ENCODE measurements around the gene UNC45B.

DNA sequence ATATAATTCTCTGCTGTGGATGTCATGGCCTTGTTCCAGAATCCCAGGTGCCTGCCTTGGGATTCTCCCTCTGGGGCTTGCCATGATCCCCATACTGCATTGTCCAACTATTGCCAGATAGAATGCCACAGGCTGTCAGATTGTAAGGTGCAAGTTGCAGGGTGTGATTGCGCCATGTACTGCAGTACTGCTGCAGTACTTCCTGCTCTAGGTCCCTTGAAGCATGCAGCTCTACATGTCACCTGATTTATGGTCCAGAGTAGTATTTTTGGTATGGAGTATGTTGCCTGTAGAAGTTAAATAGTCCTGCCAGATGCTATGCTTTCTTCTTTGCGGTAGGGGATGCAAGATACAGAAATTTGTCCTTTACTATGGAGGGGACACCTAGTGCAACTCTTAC is 88.3 kb downstream of the UNC45B start:
- TF ChIP-seq, protein P1, sequence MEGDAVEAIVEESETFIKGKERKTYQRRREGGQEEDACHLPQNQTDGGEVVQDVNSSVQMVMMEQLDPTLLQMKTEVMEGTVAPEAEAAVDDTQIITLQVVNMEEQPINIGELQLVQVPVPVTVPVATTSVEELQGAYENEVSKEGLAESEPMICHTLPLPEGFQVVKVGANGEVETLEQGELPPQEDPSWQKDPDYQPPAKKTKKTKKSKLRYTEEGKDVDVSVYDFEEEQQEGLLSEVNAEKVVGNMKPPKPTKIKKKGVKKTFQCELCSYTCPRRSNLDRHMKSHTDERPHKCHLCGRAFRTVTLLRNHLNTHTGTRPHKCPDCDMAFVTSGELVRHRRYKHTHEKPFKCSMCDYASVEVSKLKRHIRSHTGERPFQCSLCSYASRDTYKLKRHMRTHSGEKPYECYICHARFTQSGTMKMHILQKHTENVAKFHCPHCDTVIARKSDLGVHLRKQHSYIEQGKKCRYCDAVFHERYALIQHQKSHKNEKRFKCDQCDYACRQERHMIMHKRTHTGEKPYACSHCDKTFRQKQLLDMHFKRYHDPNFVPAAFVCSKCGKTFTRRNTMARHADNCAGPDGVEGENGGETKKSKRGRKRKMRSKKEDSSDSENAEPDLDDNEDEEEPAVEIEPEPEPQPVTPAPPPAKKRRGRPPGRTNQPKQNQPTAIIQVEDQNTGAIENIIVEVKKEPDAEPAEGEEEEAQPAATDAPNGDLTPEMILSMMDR (IDR thresholded peaks at IDR 0.05), result no peak
- no peak for TF ChIP-seq POLR2AphosphoS5 (IDR thresholded peaks at IDR 0.05)
